HepG2 (cell line): ENCODE results near the gene SLCO3A1. TPM values are rescaled to one million over a fixed set of nuclear protein-coding genes. Genes with fewer than 3 reads are reported as not detected.

ENCODE experiments used
- ATAC-seq: fragments of 200-7000 bp; cut with Tn5 transposase; 3 replicates; pipeline ENCODE4 v1.9.1; 2020; ENCODE audit warnings: mild to moderate bottlenecking, moderate library complexity
- BruUV-seq: library from RNA; stranded (reverse); fragments of 400-500 nt; replicated peaks from 2 replicates; lab custom pipeline; 2021; lab: Mats Ljungman, UMichigan
- CTCF ChIA-PET: fragments of 300-600 bp; formaldehyde crosslinking; extraction: SDS; loops from one replicate; lab custom pipeline; 2021; ENCODE audit warnings: low total read pairs, inconsistent platforms, low intra/inter-chr PET ratio; lab: Yijun Ruan, JAX
- POLR2A ChIA-PET: fragments of 350-600 bp; sonication (Branson Sonifier 250); formaldehyde crosslinking; loops from one replicate; lab custom pipeline; 2020; ENCODE audit warnings: antibody characterized with exemption, inconsistent platforms; lab: Yijun Ruan, JAX
- DNase-seq: peaks from one replicate; pipeline ENCODE4 v3.0.0-alpha.2; 2015; ENCODE audit warnings: low spot score
- FAIRE-seq: peaks from 3 replicates; lab custom pipeline; 2011; peaks lifted over from hg19 to GRCh38; lab: Jason Lieb, UNC
- H2AFZ ChIP-seq: one replicate; pipeline ENCODE4 v1.6.1; 2011; ENCODE audit warnings: low read length, inconsistent platforms
- H3K27ac ChIP-seq: fragments of 300-600 bp; 3 replicates; pipeline ENCODE4 v1.8.0; 2011; ENCODE audit warnings: mixed run types, mild to moderate bottlenecking, mixed read lengths, low read length, inconsistent platforms; ENCODE audit not compliant: insufficient read depth; ENCODE audit errors: extremely low read length
- H3K27me3 ChIP-seq, 2 experiments: fragments of 200-600 bp in 1 of 2; 2 replicates in 1 of 2; 3 replicates in 1 of 2; pipeline versions ENCODE4 v1.6.0 to v1.8.0; 2011; ENCODE audit warnings: low read length in 2 of 2, mild to moderate bottlenecking in 2 of 2, moderate library complexity in 2 of 2, inconsistent platforms in 1 of 2; ENCODE audit not compliant: insufficient read depth in 2 of 2, control insufficient read depth in 1 of 2
- H3K36me3 ChIP-seq, 2 experiments: fragments of 200-600 bp in 1 of 2; replicated peaks in 1 of 2; 2 replicates in 1 of 2; 3 replicates in 1 of 2; pipeline versions ENCODE4 v1.5.1 to v1.8.0; 2011; ENCODE audit warnings: low read length in 2 of 2, inconsistent platforms in 1 of 2; ENCODE audit not compliant: insufficient read depth in 2 of 2, control insufficient read depth in 1 of 2
- H3K4me1 ChIP-seq: 2 replicates; pipeline ENCODE4 v1.5.1; 2012; ENCODE audit warnings: low read length, inconsistent platforms; ENCODE audit not compliant: insufficient read depth
- H3K4me2 ChIP-seq: 2 replicates; pipeline ENCODE4 v1.6.0; 2011; ENCODE audit warnings: low read depth, low read length, inconsistent platforms
- H3K4me3 ChIP-seq, 3 experiments: fragments of 200-600 bp in 1 of 3; sonication (generic), shearing (Covaris generic) in 1 of 3; replicated peaks in 1 of 3; 2 replicates each; pipeline ENCODE4 v1.5.1; 2011 to 2016; ENCODE audit warnings: low read length in 3 of 3, inconsistent platforms in 2 of 3, low read depth in 2 of 3, mild to moderate bottlenecking in 2 of 3, control low read depth in 1 of 3, mixed read lengths in 1 of 3; ENCODE audit not compliant: insufficient read depth in 1 of 3
- H3K79me2 ChIP-seq: one replicate; pipeline ENCODE4 v1.6.1; 2011; ENCODE audit warnings: low read length, inconsistent platforms; ENCODE audit not compliant: insufficient read depth
- H3K9ac ChIP-seq: 2 replicates; pipeline ENCODE4 v1.6.0; 2011; ENCODE audit warnings: mild to moderate bottlenecking, low read depth, low read length, inconsistent platforms; ENCODE audit not compliant: insufficient read depth
- H3K9me3 ChIP-seq: 2 replicates; pipeline ENCODE4 v1.5.1; 2012; ENCODE audit warnings: mild to moderate bottlenecking, low read length
- H4K20me1 ChIP-seq: 2 replicates; pipeline ENCODE4 v1.6.0; 2011; ENCODE audit warnings: inconsistent platforms, mild to moderate bottlenecking, low read length, moderate library complexity; ENCODE audit not compliant: insufficient read depth
- ARNTL ChIP-seq: sonication (generic); formaldehyde crosslinking; IDR thresholded peaks from 2 replicates; pipeline ENCODE4 v1.4.0; 2020; ENCODE audit warnings: mild to moderate bottlenecking, missing genetic modification reagents
- ATF2 ChIP-seq: sonication (generic); formaldehyde crosslinking; IDR thresholded peaks from 2 replicates; pipeline ENCODE4 v1.4.0; 2020; ENCODE audit warnings: missing genetic modification reagents
- CC2D1A ChIP-seq: sonication (generic); formaldehyde crosslinking; IDR thresholded peaks from 2 replicates; pipeline ENCODE4 v1.8.1; 2023; ENCODE audit warnings: mild to moderate bottlenecking, missing genetic modification reagents
- DNMT1 ChIP-seq: sonication (generic); formaldehyde crosslinking; IDR thresholded peaks from 2 replicates; pipeline ENCODE4 v1.5.1; 2020; ENCODE audit warnings: mild to moderate bottlenecking, missing genetic modification reagents
- E2F2 ChIP-seq: sonication (generic); formaldehyde crosslinking; IDR thresholded peaks from 2 replicates; pipeline ENCODE4 v1.4.0; 2020; ENCODE audit warnings: missing genetic modification reagents, borderline replicate concordance
- EZH2 ChIP-seq: conservative IDR thresholded peaks from 2 replicates; pipeline ENCODE4 v1.6.1; 2012; ENCODE audit warnings: mild to moderate bottlenecking, low read depth, low read length, moderate library complexity
- GTF3A ChIP-seq: sonication (generic); formaldehyde crosslinking; conservative IDR thresholded peaks from 2 replicates; pipeline ENCODE4 v1.4.0; 2020; ENCODE audit warnings: mild to moderate bottlenecking, missing genetic modification reagents
- IKZF4 ChIP-seq: sonication (generic); formaldehyde crosslinking; IDR thresholded peaks from 2 replicates; pipeline ENCODE4 v1.5.1; 2020; ENCODE audit warnings: borderline replicate concordance, mild to moderate bottlenecking, low read depth, missing genetic modification reagents; ENCODE audit errors: not compliant biosample characterization
- MLLT10 ChIP-seq: sonication (generic); formaldehyde crosslinking; IDR thresholded peaks from 2 replicates; pipeline ENCODE4 v1.4.0; 2020; ENCODE audit warnings: missing genetic modification reagents
- PHF8 ChIP-seq: sonication (generic); formaldehyde crosslinking; IDR thresholded peaks from 2 replicates; pipeline ENCODE4 v1.5.0; 2020; ENCODE audit warnings: missing genetic modification reagents
- SKI ChIP-seq: fragments of 450-650 bp; IDR thresholded peaks from one replicate; pipeline ENCODE4 v1.6.1; 2018; ENCODE audit warnings: mild to moderate bottlenecking; ENCODE audit not compliant: partially characterized antibody
- U2AF1 ChIP-seq: fragments of 200-400 bp; formaldehyde crosslinking; optimal IDR thresholded peaks from 2 replicates; pipeline ENCODE3; 2017; ENCODE audit warnings: mild to moderate bottlenecking, low read depth, low read length
- ZNF20 ChIP-seq: sonication (generic); formaldehyde crosslinking; IDR thresholded peaks from 2 replicates; pipeline ENCODE4 v1.4.0; 2020; ENCODE audit warnings: mild to moderate bottlenecking, moderate library complexity, missing genetic modification reagents
- ZNF362 ChIP-seq: sonication (generic); formaldehyde crosslinking; IDR thresholded peaks from 2 replicates; pipeline ENCODE4 v1.4.0; 2020; ENCODE audit warnings: missing genetic modification reagents, mild to moderate bottlenecking, borderline replicate concordance
- ZNF496 ChIP-seq: sonication (generic); formaldehyde crosslinking; IDR thresholded peaks from 2 replicates; pipeline ENCODE4 v1.8.1; 2023; ENCODE audit warnings: mild to moderate bottlenecking, moderate library complexity, missing genetic modification reagents; ENCODE audit not compliant: insufficient replicate concordance
- ZNF607 ChIP-seq: sonication (generic); formaldehyde crosslinking; IDR thresholded peaks from 2 replicates; pipeline ENCODE4 v1.5.1; 2020; ENCODE audit warnings: missing genetic modification reagents, mild to moderate bottlenecking, borderline replicate concordance
- ZNF616 ChIP-seq: sonication (generic); formaldehyde crosslinking; IDR thresholded peaks from 2 replicates; pipeline ENCODE4 v1.5.0; 2020; ENCODE audit warnings: low read depth, mild to moderate bottlenecking, missing genetic modification reagents
- ZSCAN30 ChIP-seq: sonication (generic); formaldehyde crosslinking; IDR thresholded peaks from 2 replicates; pipeline ENCODE4 v1.5.0; 2020; ENCODE audit warnings: mild to moderate bottlenecking, missing genetic modification reagents
- WGBS: methylation state at CpG from one replicate; pipeline ENCODE4 v1.1.6; 2017; ENCODE audit warnings: low lambda C conversion rate; 5-methylcytosine and 5-hydroxymethylcytosine counted together
- in situ Hi-C: cut with HindIII; loops from 2 replicates; pipeline ENCODE4 v1.10.0; 2017; ENCODE audit warnings: low pct_unique_long_range_greater_than_20kb; ENCODE audit not compliant: extremely low pct_ligation_motif_present
- intact Hi-C: fragments of 100-400 bp; cut with micrococcal nuclease; formaldehyde crosslinking; loops from one replicate; pipeline ENCODE4 v1.10.0; 2022; ENCODE audit not compliant: unreplicated experiment
- polyA plus RNA-seq, 8 experiments: library from polyadenylated mRNA; depleted of rRNA in 3 of 8; stranded (reverse) in 7 of 8; unstranded in 1 of 8; fragments of >200 nt; fragmentation: Illumina TruSeq in 4 of 8; extraction: Trizol in 4 of 8; gene quantifications; 2 replicates each; pipeline versions ENCODE4 v1.2.1 to v1.2.3, GENCODE V29; 2011 to 2016; ENCODE audit warnings: low read depth in 4 of 8, missing spikeins in 1 of 8, mixed read lengths in 1 of 8; ENCODE audit not compliant: insufficient read depth in 1 of 8
- total RNA-seq, 5 experiments: library from RNA; depleted of rRNA; stranded (reverse); fragments of >200 nt; fragmentation: Illumina TruSeq; extraction: Trizol; gene quantifications; 2 replicates each; pipeline ENCODE4 v1.2.3, GENCODE V29; 2016; ENCODE audit warnings: low read depth in 1 of 5
- TF ChIP-seq, protein P1 (sequence below): sonication (generic); formaldehyde crosslinking; IDR thresholded peaks from 2 replicates; pipeline ENCODE4 v1.9.0; 2022; ENCODE audit warnings: missing genetic modification reagents, mild to moderate bottlenecking, borderline replicate concordance
- TF ChIP-seq, protein P2 (sequence below): sonication (generic); formaldehyde crosslinking; IDR thresholded peaks from 2 replicates; pipeline ENCODE4 v1.4.0; 2020; ENCODE audit warnings: missing genetic modification reagents; ENCODE audit errors: not compliant biosample characterization

Gene SLCO3A1
- total and polyA plus RNA-seq, 2 of the 13 experiments (the other 11 are each of a cell fraction or from before 2014, with no cell fraction given) = 0.02 TPM; not detected in 1

DNA sequence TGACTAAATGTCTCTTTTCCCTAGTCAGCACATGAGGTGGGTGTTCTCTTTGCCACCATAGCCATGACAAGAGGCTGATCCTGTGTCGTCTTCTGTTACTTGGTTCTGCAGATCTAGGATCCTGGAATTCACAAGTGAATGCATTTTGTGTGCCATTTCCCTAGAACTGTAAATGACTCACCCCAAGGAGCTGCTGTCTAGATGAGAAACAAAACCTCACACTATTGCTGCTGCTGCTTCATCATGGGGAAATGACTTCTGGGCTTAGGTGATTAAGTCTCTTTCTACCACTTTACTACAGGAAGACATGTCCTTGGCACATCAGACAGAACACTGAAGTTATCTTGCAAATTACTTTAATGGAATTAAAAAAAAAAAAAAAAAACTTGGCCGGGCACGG lies 54.9 kb downstream of the SLCO3A1 start:
- Histone ChIP-seq H3K9me3 (no peaks in the 10 kb centered on the region), H3K9ac (no peak overlapping the region), H3K27me3 (peaks cover 0 to 1% of the 10 kb centered on the region in 2 experiments; a peak in 1 of 5 replicates), H3K36me3 (no peaks in the 10 kb centered on the region), H2AFZ (no peak overlapping the region), H3K27ac (no peak overlapping the region), H3K4me2 (no peak overlapping the region), H3K4me1 (no peaks in the 10 kb centered on the region), H3K4me3 (no peak overlapping the region), H3K79me2 (no peaks in the 10 kb centered on the region), H4K20me1 (no peaks in the 10 kb centered on the region)
- no peak for TF ChIP-seq U2AF1
- TF ChIP-seq GTF3A (CRISPR knock-in tag) = no peak
- TF ChIP-seq ZNF496 (CRISPR knock-in tag) = no peak
- TF ChIP-seq ARNTL (CRISPR knock-in tag) = no peak
- TF ChIP-seq EZH2 = no peak
- TF ChIP-seq E2F2 = no peak
- no peak for TF ChIP-seq MLLT10 (CRISPR knock-in tag)
- no peak for TF ChIP-seq CC2D1A (CRISPR knock-in tag)
- TF ChIP-seq DNMT1 (CRISPR knock-in tag) = no peak
- TF ChIP-seq ZNF362 = no peak
- no peak for TF ChIP-seq ATF2 (CRISPR knock-in tag)
- no peak for TF ChIP-seq SKI
- TF ChIP-seq PHF8 = no peak
- no peak for TF ChIP-seq IKZF4 (CRISPR knock-in tag)
- TF ChIP-seq ZNF20 (CRISPR knock-in tag) = no peak
- no peak for TF ChIP-seq ZSCAN30 (CRISPR knock-in tag)
- TF ChIP-seq, protein P1, sequence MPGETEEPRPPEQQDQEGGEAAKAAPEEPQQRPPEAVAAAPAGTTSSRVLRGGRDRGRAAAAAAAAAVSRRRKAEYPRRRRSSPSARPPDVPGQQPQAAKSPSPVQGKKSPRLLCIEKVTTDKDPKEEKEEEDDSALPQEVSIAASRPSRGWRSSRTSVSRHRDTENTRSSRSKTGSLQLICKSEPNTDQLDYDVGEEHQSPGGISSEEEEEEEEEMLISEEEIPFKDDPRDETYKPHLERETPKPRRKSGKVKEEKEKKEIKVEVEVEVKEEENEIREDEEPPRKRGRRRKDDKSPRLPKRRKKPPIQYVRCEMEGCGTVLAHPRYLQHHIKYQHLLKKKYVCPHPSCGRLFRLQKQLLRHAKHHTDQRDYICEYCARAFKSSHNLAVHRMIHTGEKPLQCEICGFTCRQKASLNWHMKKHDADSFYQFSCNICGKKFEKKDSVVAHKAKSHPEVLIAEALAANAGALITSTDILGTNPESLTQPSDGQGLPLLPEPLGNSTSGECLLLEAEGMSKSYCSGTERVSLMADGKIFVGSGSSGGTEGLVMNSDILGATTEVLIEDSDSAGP (CRISPR knock-in tag) = no peak
- TF ChIP-seq, protein P2, sequence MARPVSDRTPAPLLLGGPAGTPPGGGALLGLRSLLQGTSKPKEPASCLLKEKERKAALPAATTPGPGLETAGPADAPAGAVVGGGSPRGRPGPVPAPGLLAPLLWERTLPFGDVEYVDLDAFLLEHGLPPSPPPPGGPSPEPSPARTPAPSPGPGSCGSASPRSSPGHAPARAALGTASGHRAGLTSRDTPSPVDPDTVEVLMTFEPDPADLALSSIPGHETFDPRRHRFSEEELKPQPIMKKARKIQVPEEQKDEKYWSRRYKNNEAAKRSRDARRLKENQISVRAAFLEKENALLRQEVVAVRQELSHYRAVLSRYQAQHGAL = no peak
- no peak for TF ChIP-seq ZNF616
- no peak for TF ChIP-seq ZNF607
- in situ Hi-C loops (no loop called here), intact Hi-C loops (no loop called here)
- ChIA-PET POLR2A (no interaction called here), CTCF (no interaction called here)
- 44% methylated on average over 3 of the region's 3 CpGs for WGBS
- ATAC-seq = no peak
- no peak for DNase-seq
- FAIRE-seq = no peak
- BruUV-seq = no TSS peak
